ENCODE data around the gene TRAF4.

Gene TRAF4, protein sequence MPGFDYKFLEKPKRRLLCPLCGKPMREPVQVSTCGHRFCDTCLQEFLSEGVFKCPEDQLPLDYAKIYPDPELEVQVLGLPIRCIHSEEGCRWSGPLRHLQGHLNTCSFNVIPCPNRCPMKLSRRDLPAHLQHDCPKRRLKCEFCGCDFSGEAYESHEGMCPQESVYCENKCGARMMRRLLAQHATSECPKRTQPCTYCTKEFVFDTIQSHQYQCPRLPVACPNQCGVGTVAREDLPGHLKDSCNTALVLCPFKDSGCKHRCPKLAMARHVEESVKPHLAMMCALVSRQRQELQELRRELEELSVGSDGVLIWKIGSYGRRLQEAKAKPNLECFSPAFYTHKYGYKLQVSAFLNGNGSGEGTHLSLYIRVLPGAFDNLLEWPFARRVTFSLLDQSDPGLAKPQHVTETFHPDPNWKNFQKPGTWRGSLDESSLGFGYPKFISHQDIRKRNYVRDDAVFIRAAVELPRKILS

DNA sequence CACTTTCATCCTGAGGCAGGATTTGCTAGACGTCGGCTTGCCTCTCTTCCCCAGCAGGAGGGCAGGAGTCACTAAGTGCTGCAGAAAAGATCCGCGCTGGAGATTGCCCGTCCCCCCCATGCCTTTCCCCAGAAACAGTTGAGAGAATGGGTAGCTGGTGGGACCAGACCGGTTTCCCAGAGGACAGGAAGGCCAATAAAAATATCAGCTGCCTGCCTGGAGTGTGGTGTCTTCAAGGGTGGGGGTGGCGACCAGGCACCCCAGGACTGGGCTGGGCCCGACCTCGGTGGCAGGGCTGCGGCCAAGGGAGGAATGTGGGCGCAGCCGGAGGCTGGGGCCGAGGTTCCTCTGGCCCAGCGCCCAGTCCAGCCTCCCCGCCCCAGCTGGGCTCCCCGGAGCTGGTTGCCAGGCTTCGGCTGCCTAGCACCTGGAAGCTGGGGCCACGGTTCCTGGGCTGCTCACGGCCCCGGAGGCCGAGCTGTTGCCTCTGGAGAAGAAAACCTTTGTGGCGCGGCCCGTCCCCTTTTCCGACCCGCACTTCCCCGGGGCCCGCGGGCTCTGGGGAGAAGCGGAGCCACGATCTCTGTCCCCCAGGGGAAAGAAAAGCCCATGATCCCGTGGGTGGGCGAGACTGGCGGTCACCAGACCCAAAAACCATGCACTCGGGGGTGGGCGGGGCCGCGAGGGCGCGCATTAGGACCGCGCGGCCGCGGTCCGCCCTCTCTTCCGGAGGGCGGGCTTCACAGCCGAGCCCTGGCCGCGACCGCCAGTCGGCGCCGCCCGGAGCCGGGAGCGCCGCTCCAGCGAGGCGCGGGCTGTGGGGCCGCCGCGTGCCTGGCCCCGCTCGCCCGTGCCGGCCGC lies at the start of gene TRAF4:
Gene TRAF4, plus strand, starts transcription at position 769 of the 861 bp plus-strand sequence. CDS start 102 bp downstream, outside the sequence.
- DNase-seq = peak; percentile 80

DNA sequence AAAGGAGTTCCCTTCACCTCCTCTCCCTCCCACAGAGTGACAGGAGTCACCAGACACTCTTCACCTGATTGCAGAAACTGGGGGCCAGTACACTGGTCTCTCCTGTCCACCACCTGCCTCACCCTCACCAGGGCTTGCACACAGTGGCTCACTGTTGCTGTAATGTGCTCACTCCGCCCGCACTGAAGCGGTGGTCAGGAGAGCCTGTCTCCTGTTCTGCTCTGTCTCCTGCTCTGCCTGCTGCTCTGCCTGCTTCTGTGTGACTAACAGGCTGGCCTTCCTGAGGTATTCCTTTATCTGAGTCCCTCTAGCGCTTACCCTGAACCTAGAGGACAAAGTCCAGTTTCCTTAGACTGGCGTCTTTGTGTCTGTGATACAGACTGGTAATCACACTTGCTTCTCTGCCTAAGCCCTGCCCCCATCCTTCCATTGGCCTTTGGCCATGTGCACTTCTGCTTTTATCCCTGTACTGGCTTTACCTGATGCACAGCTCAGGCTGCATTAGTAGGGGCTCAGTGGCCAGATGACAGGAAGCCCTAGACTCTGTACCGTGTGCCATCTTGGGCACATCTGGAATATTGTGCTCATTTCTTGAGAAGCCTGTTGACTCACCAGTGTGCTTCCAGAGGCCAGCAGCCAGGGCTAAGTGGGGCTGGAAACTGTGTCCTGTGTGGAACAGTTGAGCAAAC lies 45.4 kb upstream of the TRAF4 start:
- DNase-seq = no peak

DNA sequence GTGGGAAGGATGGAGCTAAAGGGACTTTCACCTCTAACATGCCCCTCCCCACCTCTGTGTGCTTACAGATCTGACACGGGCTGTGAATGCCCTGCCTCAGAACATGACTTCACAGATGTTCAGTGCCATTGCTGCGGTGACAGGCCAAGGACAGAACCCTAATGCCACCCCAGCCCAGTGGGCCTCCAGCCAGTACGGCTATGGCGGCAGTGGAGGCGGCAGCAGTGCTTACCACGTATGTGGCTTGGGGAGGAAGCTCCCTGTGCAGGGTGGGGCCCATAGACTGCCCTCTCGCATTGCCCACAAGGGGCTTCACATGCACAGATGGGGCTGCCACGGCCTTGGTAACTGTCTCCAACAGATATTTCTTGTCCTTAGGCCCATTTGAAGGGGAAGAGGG lies 43.5 kb upstream of the TRAF4 start:
- DNase-seq = no peak

DNA sequence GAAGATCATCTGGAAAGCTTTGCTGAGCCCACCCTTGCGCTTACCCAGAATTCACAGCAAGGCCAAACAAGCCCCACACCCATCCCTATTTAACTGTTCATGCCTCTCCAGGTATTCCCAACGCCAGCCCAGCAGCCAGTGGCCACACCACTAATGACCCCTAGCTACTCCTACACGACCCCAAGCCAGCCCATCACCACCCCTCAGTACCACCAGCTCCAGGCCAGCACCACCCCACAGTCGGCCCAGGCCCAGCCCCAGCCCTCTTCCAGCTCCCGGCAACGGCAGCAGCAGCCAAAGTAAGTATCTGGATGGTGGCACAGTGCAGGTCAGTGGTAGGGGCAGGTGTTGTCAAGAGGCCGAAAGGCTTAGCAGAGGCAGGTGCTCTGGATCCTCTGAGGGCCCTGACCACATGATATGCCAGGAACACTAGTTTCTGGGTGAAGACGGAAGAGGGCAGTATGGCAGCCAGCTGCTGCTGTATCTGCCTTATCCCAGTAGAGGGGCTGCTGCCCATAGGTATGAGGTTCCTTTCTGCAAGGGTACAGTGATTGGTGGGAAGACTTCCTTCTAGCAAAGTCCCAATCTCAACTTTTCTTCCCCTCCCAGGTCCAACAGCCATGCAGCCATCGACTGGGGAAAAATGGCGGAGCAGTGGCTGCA lies 42.9 kb upstream of the TRAF4 start:
- no peak for DNase-seq

DNA sequence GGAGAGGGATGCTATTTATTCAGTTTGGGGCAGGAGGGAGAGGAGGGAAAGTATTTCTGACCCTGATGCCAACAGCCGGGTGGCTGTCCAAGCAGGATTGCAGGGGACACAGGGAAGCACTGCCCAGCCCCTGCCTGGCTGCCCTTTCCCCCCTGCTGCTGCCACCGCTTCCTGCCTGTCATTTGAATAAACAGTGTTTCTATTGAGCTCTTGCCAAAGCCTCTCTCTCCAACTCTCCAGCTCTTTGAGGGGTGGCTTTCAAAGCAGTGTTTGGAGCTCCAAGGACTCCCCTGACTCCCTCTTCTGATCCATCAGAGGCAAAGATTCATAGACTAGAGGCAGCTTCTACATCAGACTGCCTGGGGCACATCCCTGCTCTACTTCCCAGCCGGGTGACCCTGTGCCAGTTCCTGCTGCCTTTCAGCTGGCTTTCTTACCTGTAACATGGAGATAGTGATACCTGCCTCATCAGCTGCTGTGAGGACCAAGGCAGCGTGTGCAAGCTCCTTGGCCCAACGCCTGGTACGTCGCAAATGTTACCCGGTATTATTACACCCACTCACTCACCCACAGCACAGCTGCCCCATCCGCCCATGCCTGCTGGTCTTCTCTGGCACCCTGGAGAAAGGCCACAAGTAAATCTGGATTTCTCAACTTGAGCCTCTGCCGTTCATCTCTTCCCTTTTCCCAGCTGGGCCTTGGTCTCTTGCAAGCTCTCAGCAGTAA lies 41.6 kb upstream of the TRAF4 start:
- DNase-seq = no peak

DNA sequence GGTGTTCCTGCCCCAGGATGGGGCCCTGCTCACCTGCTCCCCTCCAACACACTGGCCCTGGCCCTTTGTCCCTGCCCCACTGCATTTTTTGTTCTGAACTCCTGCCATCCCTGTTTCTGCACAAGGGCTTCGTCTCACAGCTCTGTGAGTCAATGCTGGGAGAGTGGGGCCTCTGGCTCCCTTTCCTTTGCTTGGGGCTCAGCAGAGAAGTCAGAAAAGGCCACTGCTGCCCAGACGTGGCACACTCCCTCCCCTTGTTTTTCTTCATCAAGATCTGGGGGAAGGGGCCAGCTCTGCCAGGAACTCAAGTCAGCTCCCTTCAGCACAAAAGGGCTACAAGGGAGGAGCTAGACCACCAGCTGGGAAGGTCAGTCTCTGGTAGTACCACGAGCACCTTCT lies 41.1 kb upstream of the TRAF4 start:
- no peak for DNase-seq

DNA sequence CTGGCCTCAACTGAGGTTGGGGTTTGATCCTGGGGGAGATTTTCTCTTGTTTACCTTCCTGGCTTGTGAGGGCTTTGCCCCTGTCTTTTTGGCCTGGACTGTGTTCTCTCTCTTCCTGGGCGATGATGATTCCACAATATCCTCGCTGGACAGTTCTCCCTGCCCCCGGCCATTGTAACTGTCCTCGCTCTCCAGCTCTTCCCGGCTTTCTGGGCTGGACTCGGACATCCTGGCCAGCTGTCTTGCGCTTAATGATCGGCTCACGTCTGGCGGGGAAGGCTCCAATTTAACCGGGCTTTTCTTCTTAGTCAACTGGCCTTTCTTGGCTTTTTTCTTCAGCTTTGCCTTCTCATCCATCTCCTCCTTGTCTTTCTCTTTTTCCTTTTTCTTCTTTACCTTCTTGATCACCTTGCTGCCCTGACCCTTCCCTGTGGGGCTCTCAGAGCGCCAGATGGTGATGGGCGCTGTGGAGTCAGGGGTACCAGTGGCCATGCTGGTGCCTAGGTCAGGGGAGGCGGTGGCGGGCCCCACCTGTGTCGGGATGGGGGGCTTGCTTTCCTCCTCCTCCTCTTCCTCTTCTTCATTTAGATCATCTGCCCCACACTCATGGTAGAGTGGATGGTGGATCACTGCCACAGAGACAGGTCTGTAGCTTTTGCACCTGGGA lies 40.1 kb upstream of the TRAF4 start:
- DNase-seq = no peak

DNA sequence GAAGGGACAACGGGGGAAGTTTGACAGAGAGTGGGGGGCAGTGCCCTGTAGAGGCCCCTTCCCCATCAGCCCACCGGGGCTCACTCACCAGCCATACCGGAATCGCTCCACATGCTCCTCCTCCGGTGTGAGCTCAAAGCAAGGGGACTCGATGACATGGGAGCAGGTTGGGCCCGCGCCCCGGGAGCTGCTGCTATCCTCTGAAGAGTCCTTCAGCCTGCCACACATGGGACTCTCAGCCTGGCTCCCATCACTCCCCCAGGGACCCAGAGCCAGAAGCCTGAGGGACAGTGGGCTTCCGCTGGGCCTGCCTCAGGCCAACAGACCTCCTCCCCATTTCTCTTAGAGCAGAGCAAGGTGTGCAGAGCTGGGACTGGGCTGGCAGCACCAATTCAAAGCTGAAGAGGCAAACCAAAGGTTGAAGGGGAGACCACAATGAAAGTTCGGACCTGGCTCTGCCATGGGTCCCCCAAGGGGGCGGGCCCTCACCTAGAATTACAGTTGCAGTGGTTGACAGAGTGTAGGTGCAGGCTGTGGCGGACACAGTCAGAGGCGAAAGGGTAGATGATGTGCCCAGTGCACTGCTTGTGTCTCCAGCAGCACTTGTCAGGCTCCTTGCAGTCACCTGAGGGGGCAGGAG lies 39.5 kb upstream of the TRAF4 start:
- no peak for DNase-seq

DNA sequence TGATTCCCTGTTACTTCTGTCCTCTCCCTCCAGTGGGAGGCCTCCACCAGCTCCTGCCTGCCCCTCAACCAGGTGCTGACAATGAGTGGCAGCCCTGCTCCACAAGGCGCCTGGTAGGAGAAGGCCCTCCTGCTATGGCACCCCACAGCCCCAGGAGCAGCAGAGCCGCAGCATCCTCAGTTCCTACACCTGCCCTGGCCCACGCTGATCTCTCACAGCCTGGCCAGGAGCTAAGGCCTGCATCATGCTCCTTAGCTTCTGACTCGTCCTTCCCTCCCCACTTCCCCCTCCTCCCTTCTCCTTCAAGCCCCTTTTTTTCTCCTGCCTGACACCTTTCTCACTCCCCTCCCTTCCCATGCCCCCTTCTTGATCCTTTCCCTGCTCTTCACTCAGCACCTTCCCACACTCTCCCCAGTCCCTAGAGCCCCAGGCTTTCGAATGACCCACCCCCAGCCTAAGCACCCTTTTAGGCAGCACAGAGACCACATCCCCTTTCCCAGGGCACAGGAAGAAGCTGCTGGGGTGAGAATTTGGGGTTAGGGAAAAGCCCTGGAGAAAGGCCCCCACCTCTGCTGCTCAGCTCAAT lies 38.6 kb upstream of the TRAF4 start:
- DNase-seq = peak; percentile 12

DNA sequence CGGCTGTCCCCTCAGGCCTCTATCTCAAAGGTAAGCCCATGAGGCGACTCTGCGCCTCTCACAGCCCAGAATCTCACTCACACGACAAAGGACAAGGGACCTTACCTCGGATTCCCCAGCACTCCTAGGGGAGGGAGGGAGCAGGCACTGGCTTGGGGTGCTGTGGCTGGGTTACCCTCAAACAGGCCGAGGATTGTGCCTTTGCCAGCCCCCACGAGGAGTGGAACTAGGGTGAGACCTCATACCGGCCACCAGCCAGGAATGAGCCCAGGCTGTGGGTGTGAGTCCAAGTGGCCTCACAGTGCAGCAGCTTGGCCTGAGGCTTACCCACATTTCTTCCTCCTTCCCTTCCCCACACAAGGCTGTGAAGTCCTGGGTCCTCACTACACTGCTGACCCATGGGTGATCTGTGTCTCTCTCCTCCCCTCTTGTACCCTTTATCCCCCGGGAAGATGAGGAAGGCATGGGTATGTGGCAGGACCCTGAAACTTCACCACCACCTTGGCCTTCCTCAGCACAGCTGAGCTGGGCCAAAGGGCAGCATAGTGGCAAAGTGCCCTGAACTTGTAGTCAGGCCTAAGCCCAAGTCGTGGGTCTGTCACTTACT lies 38.0 kb upstream of the TRAF4 start:
- no peak for DNase-seq

DNA sequence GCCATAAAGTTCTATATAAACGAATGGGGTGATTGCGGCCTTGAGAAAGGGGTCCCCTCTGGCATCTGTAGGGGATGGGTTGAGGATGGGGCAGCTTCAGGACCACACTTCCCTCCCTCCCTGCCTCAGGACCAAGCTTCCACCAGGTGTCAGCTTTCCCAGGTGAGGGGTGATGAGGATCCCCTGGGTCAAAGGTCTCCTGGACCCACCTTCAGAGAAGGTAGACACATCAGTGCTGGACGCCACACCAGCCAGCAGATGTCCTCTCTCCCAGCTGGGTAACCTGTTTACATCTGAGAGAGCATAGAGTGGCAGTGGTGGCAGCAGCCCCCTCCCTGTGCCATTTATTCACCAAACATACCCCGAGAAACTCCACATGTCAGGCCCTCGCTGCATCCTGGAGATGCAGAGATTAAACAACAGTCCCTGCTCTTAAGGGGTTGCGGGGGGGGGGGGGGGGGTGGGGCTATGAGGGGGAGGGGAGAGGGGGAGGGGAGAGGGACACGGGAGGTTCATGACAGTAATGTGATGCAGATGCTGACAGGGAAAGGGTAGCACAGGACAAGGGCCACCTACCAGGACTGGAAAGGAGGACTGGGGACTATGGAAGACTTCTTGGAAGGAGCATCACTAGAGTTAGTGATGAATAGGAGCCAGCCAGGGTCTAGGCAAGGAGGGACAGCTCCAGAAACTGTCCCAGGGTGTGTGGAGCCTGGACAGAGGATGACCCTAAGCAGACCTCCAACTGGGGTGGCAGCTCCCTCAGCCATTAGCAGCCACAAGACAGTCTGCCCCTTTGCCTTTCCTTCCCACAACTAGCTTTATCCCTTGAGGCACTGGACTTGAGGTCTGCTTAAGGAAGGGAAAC lies 37.1 kb upstream of the TRAF4 start:
- no peak for DNase-seq

DNA sequence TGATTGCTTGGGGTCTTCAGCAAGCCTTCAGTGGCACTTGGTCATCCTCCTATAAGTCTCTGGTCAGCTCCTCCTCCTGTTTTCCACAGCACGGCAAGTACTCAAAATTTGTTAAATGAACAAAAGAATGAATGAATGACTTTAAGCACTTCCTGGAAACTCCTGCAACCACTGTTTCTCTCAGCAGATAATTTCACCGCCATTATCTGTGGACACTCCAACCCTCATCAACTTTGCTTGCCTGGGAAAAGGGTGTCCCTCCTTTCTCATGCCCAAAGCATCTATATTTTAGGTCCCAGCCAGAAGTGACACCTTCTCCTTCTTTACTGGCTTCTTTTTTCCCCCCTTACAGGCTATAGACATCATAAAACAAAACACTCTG lies 36.5 kb upstream of the TRAF4 start:
- DNase-seq = no peak

DNA sequence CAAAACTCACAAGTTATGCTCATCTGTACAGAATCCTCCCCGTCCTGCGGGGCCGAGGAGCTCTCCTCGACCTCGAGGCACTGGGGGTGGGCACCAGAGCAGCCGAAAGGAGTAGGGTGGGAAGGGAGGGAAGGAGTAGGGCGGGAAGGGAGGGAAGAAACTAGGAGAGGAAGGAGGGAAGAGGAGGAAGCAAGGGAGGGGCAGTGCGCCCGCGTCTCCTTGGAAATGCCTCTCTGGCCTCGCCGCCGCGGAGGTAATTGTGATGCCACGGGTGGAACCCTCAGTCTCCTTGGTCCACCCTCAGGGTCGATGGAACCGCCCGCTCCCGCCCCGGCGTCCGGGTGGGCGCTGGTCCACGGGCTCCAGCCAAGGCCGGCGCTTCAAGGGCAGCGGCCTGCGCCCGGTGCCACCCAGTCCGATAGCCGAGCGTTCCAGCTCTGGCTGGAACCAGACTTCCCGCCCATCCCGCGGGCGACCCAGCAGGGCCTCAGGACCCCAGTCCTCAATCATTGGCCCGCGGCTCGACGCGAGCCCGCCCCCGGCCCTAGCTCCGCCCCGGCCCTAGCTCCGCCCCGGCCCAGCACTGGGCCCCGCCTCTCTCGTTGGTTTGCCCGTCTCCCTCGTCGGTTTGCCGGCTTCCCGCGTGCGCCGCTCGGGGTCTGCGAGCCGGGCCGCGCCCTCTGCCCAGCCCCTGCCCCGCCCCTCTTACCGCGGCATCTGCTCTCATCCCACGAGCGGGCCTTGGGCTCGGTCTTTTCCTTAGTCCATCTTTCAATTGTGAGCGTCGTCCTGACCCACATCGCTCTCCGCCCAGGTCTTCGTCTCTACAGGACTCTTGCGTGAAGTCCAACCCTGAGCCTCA lies 32.7 kb upstream of the TRAF4 start:
- DNase-seq = peak; percentile 91

DNA sequence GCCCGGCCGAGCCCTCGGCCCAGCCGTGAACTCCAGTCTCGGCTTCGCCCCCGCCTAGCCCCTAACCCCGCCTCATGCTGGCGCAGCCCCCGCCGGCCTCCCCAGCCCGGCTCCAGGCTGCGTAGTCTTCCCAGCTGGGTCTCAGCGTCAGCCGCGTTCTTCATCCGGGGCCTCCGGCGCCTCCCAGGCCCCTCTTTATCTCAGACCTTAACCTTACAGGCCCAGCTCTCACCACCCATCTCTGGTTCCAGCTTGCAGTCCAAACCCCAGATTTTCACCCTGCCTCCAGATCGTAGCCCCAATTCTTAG lies 32.1 kb upstream of the TRAF4 start, which contains the start of gene PROCA1:
Gene PROCA1, minus strand, starts transcription at position 166 of the 309 bp plus-strand sequence. CDS start 228 bp downstream, outside the sequence.
- no peak for DNase-seq

DNA sequence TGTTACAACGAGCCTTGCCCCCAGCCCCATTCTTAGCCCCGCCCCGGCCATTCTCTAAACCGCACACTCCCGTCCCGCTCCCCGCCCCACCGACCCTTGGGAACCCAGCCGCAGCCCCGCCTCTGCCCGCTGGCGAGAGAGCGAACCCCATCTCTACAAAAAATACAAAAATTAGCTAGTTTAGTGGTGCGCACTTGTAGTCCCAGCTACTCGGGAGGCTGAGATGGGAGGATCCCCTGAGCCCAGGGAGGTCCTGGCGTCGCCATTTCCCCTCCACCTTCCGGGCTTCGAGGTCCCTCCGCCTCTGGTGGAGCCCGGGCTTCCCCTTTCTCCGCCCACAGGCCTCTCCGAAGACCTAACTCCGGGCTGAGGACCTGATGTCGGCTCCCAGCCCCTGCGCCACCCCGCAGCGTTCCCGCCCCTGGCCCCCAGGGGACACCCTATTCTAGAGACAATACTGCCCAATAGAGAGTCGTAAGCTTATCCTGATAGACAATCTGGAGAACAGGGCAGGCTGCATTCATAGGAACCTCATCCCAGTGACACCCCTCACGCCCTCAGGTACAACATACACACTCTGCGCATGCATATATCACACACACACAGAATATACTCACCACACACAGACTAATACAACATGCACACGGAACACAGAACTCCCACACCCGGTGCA lies 31.6 kb upstream of the TRAF4 start:
- DNase-seq = no peak

DNA sequence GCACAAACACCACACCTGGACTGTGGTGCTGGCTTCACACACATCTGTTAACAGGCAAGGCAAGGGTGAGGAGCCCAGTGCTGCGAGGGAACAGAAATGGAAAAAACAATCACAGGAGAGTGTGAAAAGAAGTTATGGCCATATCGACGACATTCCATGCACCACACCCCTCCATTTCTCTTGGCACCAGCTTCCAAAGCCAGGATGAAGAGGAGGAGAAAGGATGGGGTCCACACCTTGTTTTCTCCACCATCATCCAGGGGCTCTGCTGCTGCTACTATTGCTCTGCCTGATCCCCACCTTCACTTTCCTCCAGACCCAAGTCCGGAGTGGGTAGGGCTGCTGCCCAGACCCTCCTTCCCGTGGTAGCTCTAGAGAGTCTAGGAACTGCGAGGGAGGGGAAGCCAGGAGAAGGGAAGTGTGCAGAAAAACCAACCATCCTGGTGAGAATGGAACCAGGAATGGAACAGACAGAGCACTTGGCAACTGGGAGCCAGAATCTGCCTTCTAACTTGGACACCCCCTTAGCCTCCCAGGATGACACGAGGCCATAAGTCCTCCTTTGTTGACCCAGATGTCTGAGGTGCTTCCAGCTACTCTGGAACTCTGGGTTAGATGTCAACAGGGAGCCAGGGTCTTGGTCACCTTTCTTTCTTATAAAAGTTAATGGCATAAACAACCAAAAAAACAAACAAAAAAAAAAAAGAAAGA lies 31.0 kb upstream of the TRAF4 start:
- DNase-seq = no peak

DNA sequence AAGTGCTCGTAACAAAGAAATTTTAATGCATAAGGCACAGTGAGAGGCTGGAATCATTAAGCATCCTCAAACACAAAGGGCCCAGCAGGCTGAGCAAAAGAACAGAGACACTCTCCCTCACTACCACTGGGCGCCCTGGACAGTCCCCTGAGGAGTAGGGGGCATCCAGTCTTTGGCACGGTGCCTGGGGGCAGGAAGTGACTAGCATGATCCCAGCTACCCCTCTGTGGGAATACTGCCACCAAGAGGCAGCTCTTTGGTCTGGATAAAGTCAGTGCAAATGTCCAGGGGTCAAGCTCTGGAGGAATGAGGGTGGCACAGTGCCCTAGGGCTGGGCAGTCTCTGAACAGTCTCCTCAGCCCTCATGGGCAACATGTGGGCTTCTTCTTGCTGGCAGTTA lies 29.5 kb upstream of the TRAF4 start:
- DNase-seq = no peak

All from NCI-H146 (cell line).